ENCODE results near the gene IKZF5. TPM values are rescaled to one million over a fixed set of nuclear protein-coding genes. Genes with fewer than 3 reads are reported as not detected.

The IKZF5 gene
- 4.0 and 4.3 TPM in 2 replicates for total RNA-seq

GRCh38 chr10:123008355-123009104 lies at the start of gene IKZF5, which contains the start of gene ACADSB:
Gene IKZF5, minus strand, starts transcription at chr10:123008795. Its CDS starts 10,170 bp downstream, at chr10:122998625.
Gene ACADSB, plus strand, starts transcription at chr10:123009006. Its CDS starts 24 bp downstream, at chr10:123009030.

GRCh38 chr10:122980209-122981065 lies 28.2 kb downstream of the IKZF5 start, which contains the start of gene PSTK:
Gene PSTK, plus strand, starts transcription at chr10:122980401. Its CDS starts 79 bp downstream, at chr10:122980480.

GRCh38 chr10:122953902-122954730 lies 54.5 kb downstream of the IKZF5 start, which contains the start of gene C10orf88:
Gene C10orf88, minus strand, starts transcription at chr10:122954227. Its CDS starts 49 bp downstream, at chr10:122954178.

Other genes with a start within 250 kb of the IKZF5 start
- gene CUZD1, start 162.9 kb downstream of the IKZF5 start, total RNA-seq, result 0.59 and 0.73 TPM in 2 replicates
- 4.1 and 4.4 TPM in 2 replicates for gene FAM24B, start 129.2 kb downstream of the IKZF5 start, total RNA-seq
- not detected in 2 replicates for gene FAM24A, start 98.2 kb downstream of the IKZF5 start, total RNA-seq
- 4.8 and 6.1 TPM in 2 replicates for gene C10orf88, start 54.6 kb downstream of the IKZF5 start, total RNA-seq
- 3.3 and 4.4 TPM in 2 replicates for gene PSTK, start 28.4 kb downstream of the IKZF5 start, total RNA-seq
- gene ACADSB, start 211 bp upstream of the IKZF5 start, total RNA-seq, result 4.0 and 5.3 TPM in 2 replicates
- not detected in 2 replicates for gene HMX3, start 127.2 kb upstream of the IKZF5 start, total RNA-seq
- gene HMX2, start 139.3 kb upstream of the IKZF5 start, total RNA-seq, result not detected in 2 replicates
- 175 and 208 TPM in 2 replicates for gene BUB3, start 145.6 kb upstream of the IKZF5 start, total RNA-seq

All from subcutaneous preadipocyte (primary cell).